ENCODE measurements around the gene SHCBP1.

Gene SHCBP1

DNA sequence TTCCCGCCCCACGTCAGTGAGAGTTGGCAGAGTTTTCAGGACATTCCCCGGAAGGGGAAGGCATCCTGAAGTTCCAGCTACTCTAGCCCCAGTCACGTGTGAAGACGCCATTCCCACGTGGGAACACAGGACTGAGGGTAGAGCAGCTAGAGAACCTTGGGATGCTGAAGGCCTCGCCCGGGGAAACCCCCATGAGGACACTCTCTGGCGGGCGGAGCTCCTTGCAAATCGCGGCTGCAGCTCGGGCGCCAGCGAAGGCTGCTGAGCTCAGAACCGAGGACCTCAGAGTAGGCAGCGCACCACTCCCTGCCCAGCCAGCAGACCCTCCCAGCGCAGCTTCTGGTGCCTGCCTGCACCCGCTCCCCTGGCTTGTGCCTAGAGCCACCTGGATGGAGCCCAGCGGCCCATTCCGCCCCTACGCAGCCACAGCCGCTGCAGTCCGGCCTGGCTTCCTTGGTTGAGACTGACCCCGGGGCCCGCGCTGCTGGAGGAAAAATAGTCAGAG, 51.9 kb downstream of the SHCBP1 start:
- TF ChIP-seq CREB1 (IDR thresholded peaks at IDR 0.05; ENCODE audit: low read depth) = no peak
- TF ChIP-seq, protein P1, sequence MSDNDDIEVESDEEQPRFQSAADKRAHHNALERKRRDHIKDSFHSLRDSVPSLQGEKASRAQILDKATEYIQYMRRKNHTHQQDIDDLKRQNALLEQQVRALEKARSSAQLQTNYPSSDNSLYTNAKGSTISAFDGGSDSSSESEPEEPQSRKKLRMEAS (IDR thresholded peaks at IDR 0.05) = no peak
- TF ChIP-seq, protein P2, sequence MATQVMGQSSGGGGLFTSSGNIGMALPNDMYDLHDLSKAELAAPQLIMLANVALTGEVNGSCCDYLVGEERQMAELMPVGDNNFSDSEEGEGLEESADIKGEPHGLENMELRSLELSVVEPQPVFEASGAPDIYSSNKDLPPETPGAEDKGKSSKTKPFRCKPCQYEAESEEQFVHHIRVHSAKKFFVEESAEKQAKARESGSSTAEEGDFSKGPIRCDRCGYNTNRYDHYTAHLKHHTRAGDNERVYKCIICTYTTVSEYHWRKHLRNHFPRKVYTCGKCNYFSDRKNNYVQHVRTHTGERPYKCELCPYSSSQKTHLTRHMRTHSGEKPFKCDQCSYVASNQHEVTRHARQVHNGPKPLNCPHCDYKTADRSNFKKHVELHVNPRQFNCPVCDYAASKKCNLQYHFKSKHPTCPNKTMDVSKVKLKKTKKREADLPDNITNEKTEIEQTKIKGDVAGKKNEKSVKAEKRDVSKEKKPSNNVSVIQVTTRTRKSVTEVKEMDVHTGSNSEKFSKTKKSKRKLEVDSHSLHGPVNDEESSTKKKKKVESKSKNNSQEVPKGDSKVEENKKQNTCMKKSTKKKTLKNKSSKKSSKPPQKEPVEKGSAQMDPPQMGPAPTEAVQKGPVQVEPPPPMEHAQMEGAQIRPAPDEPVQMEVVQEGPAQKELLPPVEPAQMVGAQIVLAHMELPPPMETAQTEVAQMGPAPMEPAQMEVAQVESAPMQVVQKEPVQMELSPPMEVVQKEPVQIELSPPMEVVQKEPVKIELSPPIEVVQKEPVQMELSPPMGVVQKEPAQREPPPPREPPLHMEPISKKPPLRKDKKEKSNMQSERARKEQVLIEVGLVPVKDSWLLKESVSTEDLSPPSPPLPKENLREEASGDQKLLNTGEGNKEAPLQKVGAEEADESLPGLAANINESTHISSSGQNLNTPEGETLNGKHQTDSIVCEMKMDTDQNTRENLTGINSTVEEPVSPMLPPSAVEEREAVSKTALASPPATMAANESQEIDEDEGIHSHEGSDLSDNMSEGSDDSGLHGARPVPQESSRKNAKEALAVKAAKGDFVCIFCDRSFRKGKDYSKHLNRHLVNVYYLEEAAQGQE (IDR thresholded peaks at IDR 0.05; ENCODE audit: low read depth) = no peak
- TF ChIP-seq NFIC (IDR thresholded peaks at IDR 0.05) = no peak
- TF ChIP-seq EP300 (IDR thresholded peaks at IDR 0.05; ENCODE audit: borderline replicate concordance) = no peak
- no peak for TF ChIP-seq CEBPB (IDR thresholded peaks at IDR 0.05)

DNA sequence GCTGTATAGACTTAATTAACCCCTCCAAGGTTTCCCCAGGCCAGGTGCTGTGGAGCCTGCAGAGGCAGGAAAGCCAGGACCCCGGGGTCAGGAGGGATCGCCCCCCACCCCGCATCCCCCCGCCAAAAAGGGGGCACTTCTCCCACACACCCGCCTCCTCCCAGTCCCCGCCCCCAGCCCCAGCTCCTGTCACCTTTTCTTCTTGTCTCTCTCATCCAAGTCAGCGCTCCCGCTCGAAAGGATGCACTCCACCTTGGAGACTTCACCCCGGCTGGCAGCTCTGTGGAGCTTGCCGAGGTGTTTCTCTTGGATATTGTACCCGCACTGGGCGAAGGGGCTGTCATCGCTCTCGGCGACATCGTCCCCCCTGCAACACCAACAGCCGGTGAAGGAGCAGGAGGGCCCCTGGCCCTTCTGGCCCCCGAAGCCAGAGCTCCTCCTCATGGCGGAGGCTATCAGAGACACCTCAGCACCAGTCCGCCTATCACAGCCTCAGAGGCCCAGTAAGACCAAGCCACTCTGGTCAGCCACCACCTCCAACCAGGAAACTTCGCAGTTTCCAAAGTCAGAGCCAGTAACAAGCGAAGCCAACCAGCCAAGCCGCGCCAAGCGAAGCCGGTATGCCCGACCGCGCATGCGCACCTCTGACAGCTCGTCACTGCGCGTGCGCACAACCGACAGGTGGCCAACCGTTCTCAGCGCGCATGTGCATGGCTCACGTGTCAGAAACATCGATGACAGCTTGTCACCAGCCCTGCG, 52.5 kb downstream of the SHCBP1 start:
- TF ChIP-seq RAD21 (IDR thresholded peaks at IDR 0.05; ENCODE audit: low read depth) = no peak
- TF ChIP-seq CREB1 (IDR thresholded peaks at IDR 0.05; ENCODE audit: low read depth) = no peak
- no peak for TF ChIP-seq NFIC (IDR thresholded peaks at IDR 0.05)
- no peak for TF ChIP-seq EGR1 (IDR thresholded peaks at IDR 0.05)
- no peak for TF ChIP-seq EP300 (IDR thresholded peaks at IDR 0.05; ENCODE audit: borderline replicate concordance)
- TF ChIP-seq ZBTB7A (IDR thresholded peaks at IDR 0.05; ENCODE audit: low read depth) = no peak
- no peak for TF ChIP-seq FOXM1 (IDR thresholded peaks at IDR 0.05; ENCODE audit: borderline replicate concordance, low read depth)
- TF ChIP-seq CEBPB (IDR thresholded peaks at IDR 0.05) = no peak
- no peak for TF ChIP-seq TAF1 (IDR thresholded peaks at IDR 0.05; ENCODE audit: low read depth)
- TF ChIP-seq TEAD4 (IDR thresholded peaks at IDR 0.05) = no peak
- no peak for TF ChIP-seq YY1 (IDR thresholded peaks at IDR 0.05; ENCODE audit: low read depth)
- TF ChIP-seq, protein P1 (IDR thresholded peaks at IDR 0.05) = no peak
- TF ChIP-seq, protein P2 (IDR thresholded peaks at IDR 0.05; ENCODE audit: low read depth) = no peak

DNA sequence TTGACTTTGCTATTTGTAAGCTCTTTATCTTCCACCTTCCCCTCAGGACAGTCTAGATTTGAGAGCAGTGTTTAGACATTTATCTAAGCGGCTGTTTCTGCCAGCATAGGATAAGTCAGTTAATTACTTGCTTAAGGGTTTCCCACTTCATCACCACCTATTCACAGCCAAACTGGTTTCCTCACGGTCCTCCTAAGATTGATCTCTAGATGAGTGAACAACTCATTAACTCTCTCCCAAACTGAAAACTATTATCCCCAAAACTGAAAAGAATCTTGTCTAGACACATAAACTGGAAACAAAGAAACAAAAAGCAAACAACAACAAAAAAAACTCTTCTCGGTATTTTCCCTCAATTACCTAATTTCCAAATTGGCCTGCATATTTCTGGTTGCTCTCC, 58.2 kb downstream of the SHCBP1 start:
- TF ChIP-seq NFIC (IDR thresholded peaks at IDR 0.05) (no peak), YY1 (IDR thresholded peaks at IDR 0.05; ENCODE audit: low read depth) (no peak), FOXM1 (IDR thresholded peaks at IDR 0.05; ENCODE audit: borderline replicate concordance, low read depth) (no peak), CEBPB (IDR thresholded peaks at IDR 0.05) (no peak), ZBTB7A (IDR thresholded peaks at IDR 0.05; ENCODE audit: low read depth) (no peak), EP300 (IDR thresholded peaks at IDR 0.05; ENCODE audit: borderline replicate concordance) (no peak), TEAD4 (IDR thresholded peaks at IDR 0.05) (no peak), RAD21 (IDR thresholded peaks at IDR 0.05; ENCODE audit: low read depth) (no peak), EGR1 (IDR thresholded peaks at IDR 0.05) (no peak), CREB1 (IDR thresholded peaks at IDR 0.05; ENCODE audit: low read depth) (no peak)
- TF ChIP-seq, protein P3, sequence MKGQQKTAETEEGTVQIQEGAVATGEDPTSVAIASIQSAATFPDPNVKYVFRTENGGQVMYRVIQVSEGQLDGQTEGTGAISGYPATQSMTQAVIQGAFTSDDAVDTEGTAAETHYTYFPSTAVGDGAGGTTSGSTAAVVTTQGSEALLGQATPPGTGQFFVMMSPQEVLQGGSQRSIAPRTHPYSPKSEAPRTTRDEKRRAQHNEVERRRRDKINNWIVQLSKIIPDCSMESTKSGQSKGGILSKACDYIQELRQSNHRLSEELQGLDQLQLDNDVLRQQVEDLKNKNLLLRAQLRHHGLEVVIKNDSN (IDR thresholded peaks at IDR 0.05) = no peak
- TF ChIP-seq, protein P2 (IDR thresholded peaks at IDR 0.05; ENCODE audit: low read depth) = no peak
- TF ChIP-seq, protein P1 (IDR thresholded peaks at IDR 0.05) = no peak

DNA sequence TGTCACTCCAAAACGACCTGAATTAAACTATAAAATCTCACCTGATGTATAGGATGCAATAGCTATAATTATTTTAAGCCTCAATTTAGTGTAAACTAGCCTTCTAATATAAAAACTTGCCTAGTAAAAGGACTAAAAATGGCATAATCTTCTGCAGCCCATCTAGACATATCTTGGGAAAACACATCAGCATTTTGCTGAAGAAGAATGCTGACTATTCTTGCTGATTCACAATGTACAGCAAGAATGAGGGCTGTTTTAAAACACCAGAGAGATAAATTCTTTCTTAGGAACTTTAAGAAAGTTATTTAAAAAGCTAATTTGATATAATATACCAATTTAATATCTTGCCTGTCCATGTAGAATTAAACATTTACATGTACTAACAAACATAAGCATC, 63.2 kb downstream of the SHCBP1 start:
- TF ChIP-seq, protein P2 (IDR thresholded peaks at IDR 0.05; ENCODE audit: low read depth) = no peak
- TF ChIP-seq TEAD4 (IDR thresholded peaks at IDR 0.05) (no peak), NFIC (IDR thresholded peaks at IDR 0.05) (no peak), CEBPB (IDR thresholded peaks at IDR 0.05) (no peak), ZBTB7A (IDR thresholded peaks at IDR 0.05; ENCODE audit: low read depth) (no peak), EP300 (IDR thresholded peaks at IDR 0.05; ENCODE audit: borderline replicate concordance) (no peak), RAD21 (IDR thresholded peaks at IDR 0.05; ENCODE audit: low read depth) (no peak), EGR1 (IDR thresholded peaks at IDR 0.05) (no peak), CREB1 (IDR thresholded peaks at IDR 0.05; ENCODE audit: low read depth) (no peak), TAF1 (IDR thresholded peaks at IDR 0.05; ENCODE audit: low read depth) (no peak), FOXM1 (IDR thresholded peaks at IDR 0.05; ENCODE audit: borderline replicate concordance, low read depth) (no peak), YY1 (IDR thresholded peaks at IDR 0.05; ENCODE audit: low read depth) (no peak)
